Peyer's patch (tissue), 4 donors: ENCODE measurements around the gene WRNIP1. TPM values are rescaled to one million over a fixed set of nuclear protein-coding genes. Genes with fewer than 3 reads are reported as not detected.

Source experiments
- DNase-seq, 3 donors: peaks; one replicate each; pipeline ENCODE4 v3.0.0-alpha.2; 2017 to 2019
- H3K27ac ChIP-seq, 4 donors: fragments of 200-600 bp; sonication (generic); one replicate each; pipeline ENCODE4 v1.5.1; 2016 to 2019
- H3K27me3 ChIP-seq, 2 donors: fragments of 200-600 bp; sonication (generic); one replicate each; pipeline ENCODE4 v1.5.1; 2019
- H3K36me3 ChIP-seq, 3 donors: fragments of 200-600 bp; sonication (generic); one replicate each; pipeline ENCODE4 v1.5.1; 2016 to 2019
- H3K4me1 ChIP-seq, 4 donors: fragments of 200-600 bp; sonication (generic); one replicate each; pipeline ENCODE4 v1.5.1; 2016 to 2019
- H3K4me3 ChIP-seq, 4 donors: fragments of 200-600 bp; sonication (generic); 1 replicate in 3 of 4; 2 replicates in 1 of 4; pipeline ENCODE4 v1.5.1; 2016 to 2019; ENCODE audit warnings: mild to moderate bottlenecking in 1 of 4
- H3K9me3 ChIP-seq, 4 donors: fragments of 200-600 bp; sonication (generic); one replicate each; pipeline ENCODE4 v1.5.1; 2016 to 2019; ENCODE audit warnings: mild to moderate bottlenecking in 1 of 4
- POLR2A ChIP-seq, 2 donors: fragments of 450-650 bp; IDR thresholded peaks; one replicate each; pipeline ENCODE4 v1.5.1; 2017; ENCODE audit warnings: antibody characterized with exemption in 2 of 2, mild to moderate bottlenecking in 2 of 2, moderate library complexity in 2 of 2
- total RNA-seq, 4 donors: library from RNA; depleted of rRNA; stranded (reverse); fragments of >200 nt; gene quantifications; one replicate each; pipeline ENCODE4 v1.1.0, GENCODE V29; 2016
- TF ChIP-seq, protein P1 (sequence below), 6 experiments: fragments of 450-650 bp in 4 of 6; fragments of 200-600 bp in 2 of 6; sonication (generic) in 1 of 6; IDR thresholded peaks; one replicate each; pipeline ENCODE4 v1.5.1; 2017 to 2019; ENCODE audit warnings: antibody characterized with exemption in 6 of 6, mild to moderate bottlenecking in 3 of 6, moderate library complexity in 1 of 6

The WRNIP1 gene
- total RNA-seq, 4 donors from 2014 or later, result 34.7 to 48.2 (median 39.6) TPM

DNA sequence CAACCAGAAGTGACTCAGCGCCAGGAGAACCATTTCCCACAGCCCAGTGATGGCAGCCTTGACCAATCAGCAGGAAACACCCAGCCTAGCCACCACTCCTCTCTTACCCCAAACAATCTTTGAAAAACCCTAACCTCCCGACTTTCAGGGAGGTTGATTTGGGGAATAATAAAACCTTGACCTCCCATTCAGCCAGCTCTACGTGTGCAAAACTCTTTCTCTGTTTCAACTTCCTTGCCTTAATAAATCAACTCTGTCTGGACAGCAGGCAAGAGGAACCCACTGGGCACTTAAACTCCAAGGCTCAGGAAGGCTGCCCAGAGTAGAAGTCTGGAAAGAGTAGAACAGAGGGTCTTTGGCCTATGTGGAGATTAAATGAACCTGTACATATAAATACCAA is 41.5 kb downstream of the WRNIP1 start:
- no peak overlapping the region for H3K27ac ChIP-seq
- peaks cover 0 to 13% (median 0%) of the 10 kb centered on the region in 4 donors for H3K4me1 ChIP-seq
- H3K27me3 ChIP-seq, result no peaks in the 10 kb centered on the region
- no peaks in the 10 kb centered on the region for H3K36me3 ChIP-seq
- no peak overlapping the region for H3K4me3 ChIP-seq
- H3K9me3 ChIP-seq, result no peaks in the 10 kb centered on the region
- TF ChIP-seq, protein P1, sequence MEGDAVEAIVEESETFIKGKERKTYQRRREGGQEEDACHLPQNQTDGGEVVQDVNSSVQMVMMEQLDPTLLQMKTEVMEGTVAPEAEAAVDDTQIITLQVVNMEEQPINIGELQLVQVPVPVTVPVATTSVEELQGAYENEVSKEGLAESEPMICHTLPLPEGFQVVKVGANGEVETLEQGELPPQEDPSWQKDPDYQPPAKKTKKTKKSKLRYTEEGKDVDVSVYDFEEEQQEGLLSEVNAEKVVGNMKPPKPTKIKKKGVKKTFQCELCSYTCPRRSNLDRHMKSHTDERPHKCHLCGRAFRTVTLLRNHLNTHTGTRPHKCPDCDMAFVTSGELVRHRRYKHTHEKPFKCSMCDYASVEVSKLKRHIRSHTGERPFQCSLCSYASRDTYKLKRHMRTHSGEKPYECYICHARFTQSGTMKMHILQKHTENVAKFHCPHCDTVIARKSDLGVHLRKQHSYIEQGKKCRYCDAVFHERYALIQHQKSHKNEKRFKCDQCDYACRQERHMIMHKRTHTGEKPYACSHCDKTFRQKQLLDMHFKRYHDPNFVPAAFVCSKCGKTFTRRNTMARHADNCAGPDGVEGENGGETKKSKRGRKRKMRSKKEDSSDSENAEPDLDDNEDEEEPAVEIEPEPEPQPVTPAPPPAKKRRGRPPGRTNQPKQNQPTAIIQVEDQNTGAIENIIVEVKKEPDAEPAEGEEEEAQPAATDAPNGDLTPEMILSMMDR (IDR thresholded peaks at IDR 0.05), result no peak
- no peak for TF ChIP-seq POLR2A (IDR thresholded peaks at IDR 0.05)
- no peak for DNase-seq

DNA sequence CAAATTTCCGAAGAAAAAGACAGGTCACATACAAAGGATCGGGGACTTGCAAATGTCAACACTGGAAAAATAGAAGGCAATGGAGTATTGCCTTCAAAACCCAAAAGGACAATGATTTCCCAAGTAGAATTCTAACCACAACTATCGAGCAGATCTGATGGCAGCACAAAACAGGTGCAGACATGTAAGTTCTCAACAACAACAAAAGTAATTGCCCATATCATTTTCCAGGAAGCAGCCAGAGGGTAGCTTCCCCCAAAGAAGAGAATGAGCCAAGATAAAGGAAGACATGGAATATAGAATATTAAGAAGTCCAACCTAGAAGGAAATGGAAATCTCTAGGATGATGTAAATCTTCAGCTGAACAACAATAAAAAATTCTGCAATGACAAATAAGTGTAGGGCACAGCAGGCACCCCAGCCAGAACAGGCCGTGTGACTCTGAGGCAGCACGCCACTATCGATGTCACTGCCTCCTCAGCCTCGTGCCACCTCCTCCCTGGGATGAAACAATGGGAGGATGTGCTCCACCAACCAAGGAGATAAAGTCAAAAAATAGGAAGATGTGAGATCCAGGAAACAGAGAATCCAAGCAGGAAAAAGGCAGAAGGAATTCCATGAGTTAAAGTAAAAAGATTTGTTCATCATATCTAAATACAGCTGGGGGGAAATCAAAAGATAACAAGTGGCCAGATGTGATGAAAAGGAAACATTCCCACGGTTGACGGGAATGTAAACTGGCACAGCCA is 42.3 kb downstream of the WRNIP1 start:
- no peak for TF ChIP-seq POLR2A (IDR thresholded peaks at IDR 0.05)
- TF ChIP-seq, protein P1 (IDR thresholded peaks at IDR 0.05), result no peak
- H3K4me3 ChIP-seq, result no peak overlapping the region
- peaks cover 0 to 13% (median 0%) of the 10 kb centered on the region in 4 donors for H3K4me1 ChIP-seq
- H3K27ac ChIP-seq, result no peak overlapping the region
- no peaks in the 10 kb centered on the region for H3K27me3 ChIP-seq
- H3K36me3 ChIP-seq, result no peaks in the 10 kb centered on the region
- DNase-seq, result no peak
- no peaks in the 10 kb centered on the region for H3K9me3 ChIP-seq

DNA sequence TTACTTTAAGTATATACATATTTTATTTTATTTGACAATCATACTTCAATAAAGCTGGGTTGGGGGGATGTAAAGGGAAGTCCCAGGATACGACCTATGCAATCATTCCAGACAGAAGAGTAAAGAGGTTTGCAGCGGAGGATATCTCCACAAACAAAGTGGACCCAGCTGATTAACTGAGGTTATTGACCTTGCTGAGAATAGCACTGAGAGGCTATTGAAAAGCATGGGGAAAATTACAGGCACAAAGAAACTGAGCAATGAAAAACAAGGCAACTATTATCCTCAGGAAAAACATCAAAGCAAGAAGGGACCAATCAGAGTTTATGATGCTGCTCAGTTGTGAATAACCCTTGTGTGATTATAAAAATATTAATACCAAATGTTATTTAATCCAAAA is 43.8 kb downstream of the WRNIP1 start:
- Histone ChIP-seq H3K9me3 (no peaks in the 10 kb centered on the region), H3K4me1 (peaks cover 0 to 13% (median 0%) of the 10 kb centered on the region in 4 donors), H3K36me3 (no peaks in the 10 kb centered on the region), H3K27me3 (no peaks in the 10 kb centered on the region), H3K4me3 (no peak overlapping the region), H3K27ac (no peak overlapping the region)
- TF ChIP-seq POLR2A (IDR thresholded peaks at IDR 0.05), result no peak
- TF ChIP-seq, protein P1 (IDR thresholded peaks at IDR 0.05), result no peak
- DNase-seq, result no peak

DNA sequence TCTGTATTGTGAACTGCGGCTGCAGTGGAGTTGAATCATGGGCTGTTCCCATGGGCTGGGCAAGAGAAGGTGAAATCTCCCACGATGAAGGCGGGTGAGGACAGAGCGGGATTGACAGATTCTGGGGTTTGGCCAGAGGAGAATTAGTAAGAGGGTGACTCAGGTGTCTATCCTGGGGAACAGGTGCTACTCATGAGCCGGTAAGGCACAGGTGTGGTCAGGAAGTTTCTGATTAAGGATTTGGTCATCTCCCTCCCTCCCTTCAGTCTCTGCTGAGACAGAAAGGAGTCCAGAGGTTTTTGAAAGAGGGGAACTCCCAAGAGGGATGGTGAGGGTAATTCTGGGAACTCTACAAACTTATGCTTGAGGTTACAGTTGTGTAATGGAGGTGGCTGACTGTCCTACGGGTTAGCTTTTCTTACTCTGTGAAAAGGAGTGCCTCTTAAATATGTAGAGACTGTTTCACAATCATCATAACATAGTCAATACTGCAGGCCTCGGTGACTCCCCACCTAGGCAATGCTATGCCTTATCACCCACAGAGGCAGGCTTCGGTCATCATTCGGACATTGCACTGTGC is 45.0 kb downstream of the WRNIP1 start:
- TF ChIP-seq, protein P1 (IDR thresholded peaks at IDR 0.05), result no peak
- TF ChIP-seq POLR2A (IDR thresholded peaks at IDR 0.05), result no peak
- Histone ChIP-seq H3K9me3 (no peaks in the 10 kb centered on the region), H3K36me3 (no peaks in the 10 kb centered on the region), H3K4me3 (no peak overlapping the region), H3K4me1 (peaks cover 0 to 13% (median 0%) of the 10 kb centered on the region in 4 donors), H3K27ac (peak overlapping the region in 2 of 4 donors; percentile 41 to 77), H3K27me3 (no peaks in the 10 kb centered on the region)
- peak in 1 of 3 donors; percentile 74 for DNase-seq

DNA sequence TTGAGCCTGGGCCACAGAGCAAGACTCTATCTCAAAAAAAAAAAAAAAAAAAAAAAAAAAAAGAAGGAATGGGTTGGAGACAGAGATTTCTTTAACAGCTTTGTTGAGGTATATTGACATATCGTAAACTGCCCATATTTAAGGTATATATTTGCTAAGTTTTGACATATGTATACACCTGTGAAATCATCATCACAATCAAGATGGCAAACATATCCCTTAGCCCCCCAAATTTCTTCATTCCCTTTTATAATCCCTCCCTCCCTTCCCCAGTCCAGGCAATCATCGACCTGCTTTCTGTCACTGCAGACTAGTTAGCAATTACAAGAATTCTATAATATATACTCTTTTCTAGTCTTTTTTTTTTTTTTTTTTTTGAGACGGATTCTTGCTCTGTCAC is 47.5 kb downstream of the WRNIP1 start:
- H3K4me1 ChIP-seq, result peaks cover 0 to 17% (median 0%) of the 10 kb centered on the region in 4 donors
- H3K27me3 ChIP-seq, result no peaks in the 10 kb centered on the region
- TF ChIP-seq, protein P1 (IDR thresholded peaks at IDR 0.05), result no peak
- TF ChIP-seq POLR2A (IDR thresholded peaks at IDR 0.05), result no peak
- H3K27ac ChIP-seq, result no peak overlapping the region
- DNase-seq, result no peak
- H3K36me3 ChIP-seq, result no peaks in the 10 kb centered on the region
- no peak overlapping the region for H3K4me3 ChIP-seq
- peaks cover 0 to 6% (median 0%) of the 10 kb centered on the region in 4 donors for H3K9me3 ChIP-seq
